LNCAP (cell line): Measurements from ENCODE around the gene ABHD6.

Experiments
- TF ChIP-seq, protein P1 (sequence below): fragments of 450-650 bp; IDR thresholded peaks from 2 replicates; pipeline ENCODE4 v1.5.1; 2017; ENCODE audit warnings: mild to moderate bottlenecking

The ABHD6 gene

GRCh38 chr3:58305882-58306711 lies 68.5 kb downstream of the ABHD6 start, which contains the start of the genes HTD2 and RPP14:
TSS of gene HTD2 (plus strand) at chr3:58306520. CDS start at chr3:58317614, 11,094 bp downstream.
TSS of gene RPP14 (plus strand) at chr3:58306245. CDS start at chr3:58310330, 4,085 bp downstream.
- TF ChIP-seq, protein P1, sequence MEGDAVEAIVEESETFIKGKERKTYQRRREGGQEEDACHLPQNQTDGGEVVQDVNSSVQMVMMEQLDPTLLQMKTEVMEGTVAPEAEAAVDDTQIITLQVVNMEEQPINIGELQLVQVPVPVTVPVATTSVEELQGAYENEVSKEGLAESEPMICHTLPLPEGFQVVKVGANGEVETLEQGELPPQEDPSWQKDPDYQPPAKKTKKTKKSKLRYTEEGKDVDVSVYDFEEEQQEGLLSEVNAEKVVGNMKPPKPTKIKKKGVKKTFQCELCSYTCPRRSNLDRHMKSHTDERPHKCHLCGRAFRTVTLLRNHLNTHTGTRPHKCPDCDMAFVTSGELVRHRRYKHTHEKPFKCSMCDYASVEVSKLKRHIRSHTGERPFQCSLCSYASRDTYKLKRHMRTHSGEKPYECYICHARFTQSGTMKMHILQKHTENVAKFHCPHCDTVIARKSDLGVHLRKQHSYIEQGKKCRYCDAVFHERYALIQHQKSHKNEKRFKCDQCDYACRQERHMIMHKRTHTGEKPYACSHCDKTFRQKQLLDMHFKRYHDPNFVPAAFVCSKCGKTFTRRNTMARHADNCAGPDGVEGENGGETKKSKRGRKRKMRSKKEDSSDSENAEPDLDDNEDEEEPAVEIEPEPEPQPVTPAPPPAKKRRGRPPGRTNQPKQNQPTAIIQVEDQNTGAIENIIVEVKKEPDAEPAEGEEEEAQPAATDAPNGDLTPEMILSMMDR = peak; percentile 98

DNA sequence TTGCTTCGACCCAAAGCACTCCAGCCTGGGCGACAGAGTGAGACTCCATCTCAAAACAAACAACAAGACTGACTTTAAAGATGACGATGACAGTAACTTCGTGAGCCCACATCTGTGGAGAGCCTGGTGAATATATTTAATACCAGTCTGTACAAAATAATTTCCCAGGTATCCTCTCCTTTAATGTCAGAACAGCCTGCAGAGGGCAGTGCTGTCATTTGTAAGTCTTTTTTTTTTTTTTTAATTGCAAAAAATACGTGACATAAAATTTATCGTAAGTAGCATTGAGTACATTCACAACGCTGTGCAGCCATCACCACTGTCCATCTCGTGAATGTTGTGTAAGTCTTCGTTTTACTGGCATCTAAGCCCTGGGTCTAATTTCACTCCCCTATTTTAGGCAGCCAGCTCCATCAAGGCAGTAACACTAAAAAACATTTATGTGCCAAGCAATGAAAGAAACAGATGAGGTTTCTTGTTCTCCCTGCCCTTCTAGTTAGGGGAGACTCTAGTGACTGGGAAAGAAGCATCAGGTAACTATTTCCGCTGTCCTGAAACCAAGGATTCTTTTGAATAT lies 70.1 kb downstream of the ABHD6 start:
- TF ChIP-seq, protein P1 = peak; percentile 72

- TF ChIP-seq, protein P1 = no peak
Observed at GRCh38 chr3:58308728-58309127, 71.1 kb downstream of the ABHD6 start.

DNA sequence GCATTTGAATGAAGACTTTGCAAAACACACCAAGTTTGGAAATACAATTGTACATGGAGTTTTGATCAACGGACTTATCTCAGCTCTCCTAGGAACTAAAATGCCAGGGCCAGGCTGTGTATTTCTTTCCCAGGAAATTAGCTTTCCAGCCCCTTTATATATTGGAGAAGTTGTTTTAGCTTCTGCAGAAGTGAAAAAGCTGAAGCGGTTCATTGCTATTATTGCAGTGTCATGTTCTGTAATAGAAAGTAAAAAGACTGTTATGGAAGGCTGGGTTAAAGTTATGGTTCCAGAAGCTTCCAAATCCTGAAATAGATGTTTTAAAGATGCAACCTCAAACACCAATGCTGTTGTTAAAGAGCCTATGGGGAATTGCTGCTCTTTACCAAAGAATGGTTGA lies 80.2 kb downstream of the ABHD6 start:
- TF ChIP-seq, protein P1 = no peak

- TF ChIP-seq, protein P1 = no peak
Observed at GRCh38 chr3:58321791-58322190, 84.2 kb downstream of the ABHD6 start.

GRCh38 chr3:58322793-58323192 lies 85.2 kb downstream of the ABHD6 start:
- TF ChIP-seq, protein P1 = no peak

DNA sequence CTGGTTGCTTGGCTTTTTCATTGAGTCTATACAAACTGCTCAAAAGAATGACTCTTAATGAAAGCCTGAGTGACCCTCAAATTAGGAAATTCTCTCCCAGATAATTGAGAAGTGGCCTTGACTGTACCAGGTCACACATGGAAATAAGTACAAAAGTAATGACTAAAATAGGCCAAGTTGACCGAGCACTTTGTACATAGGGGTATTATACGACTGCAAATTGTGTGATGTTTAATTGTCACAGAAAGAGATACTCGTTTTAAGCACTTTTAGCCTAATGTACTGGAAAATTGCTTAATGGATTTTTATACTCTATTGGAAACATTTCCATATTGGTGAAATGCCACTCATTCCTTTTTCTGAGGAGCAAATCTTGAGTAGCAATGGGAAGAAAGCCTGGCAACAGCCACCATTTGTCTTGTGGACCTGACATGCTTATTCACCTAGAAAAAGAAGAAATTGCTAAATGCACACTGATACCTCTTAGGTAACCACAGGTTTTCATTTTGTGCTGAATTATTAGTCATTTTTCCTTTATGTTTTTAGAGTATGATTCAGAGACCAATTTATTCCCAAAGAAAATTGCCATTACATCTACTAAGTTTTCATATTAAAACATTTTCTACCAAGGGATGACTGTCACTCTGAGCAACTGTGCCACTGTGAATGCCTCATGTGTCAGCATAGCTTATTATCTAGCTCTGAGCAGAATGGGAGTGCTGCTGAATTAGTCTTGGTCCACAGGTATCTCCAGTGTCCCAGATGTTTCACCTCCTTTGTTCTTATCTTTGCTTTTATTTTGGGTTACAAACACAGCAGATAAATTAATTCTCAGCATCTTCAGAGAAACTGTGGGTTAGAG lies 86.2 kb downstream of the ABHD6 start:
- TF ChIP-seq, protein P1 = no peak
